GM19238 (cell line): ENCODE results near the gene BTBD18.

ENCODE experiments used
- DNase-seq: peaks from one replicate; pipeline ENCODE4 v3.0.0; 2011; ENCODE audit warnings: low spot score; ENCODE audit not compliant: insufficient read length

BTBD18 gene, protein sequence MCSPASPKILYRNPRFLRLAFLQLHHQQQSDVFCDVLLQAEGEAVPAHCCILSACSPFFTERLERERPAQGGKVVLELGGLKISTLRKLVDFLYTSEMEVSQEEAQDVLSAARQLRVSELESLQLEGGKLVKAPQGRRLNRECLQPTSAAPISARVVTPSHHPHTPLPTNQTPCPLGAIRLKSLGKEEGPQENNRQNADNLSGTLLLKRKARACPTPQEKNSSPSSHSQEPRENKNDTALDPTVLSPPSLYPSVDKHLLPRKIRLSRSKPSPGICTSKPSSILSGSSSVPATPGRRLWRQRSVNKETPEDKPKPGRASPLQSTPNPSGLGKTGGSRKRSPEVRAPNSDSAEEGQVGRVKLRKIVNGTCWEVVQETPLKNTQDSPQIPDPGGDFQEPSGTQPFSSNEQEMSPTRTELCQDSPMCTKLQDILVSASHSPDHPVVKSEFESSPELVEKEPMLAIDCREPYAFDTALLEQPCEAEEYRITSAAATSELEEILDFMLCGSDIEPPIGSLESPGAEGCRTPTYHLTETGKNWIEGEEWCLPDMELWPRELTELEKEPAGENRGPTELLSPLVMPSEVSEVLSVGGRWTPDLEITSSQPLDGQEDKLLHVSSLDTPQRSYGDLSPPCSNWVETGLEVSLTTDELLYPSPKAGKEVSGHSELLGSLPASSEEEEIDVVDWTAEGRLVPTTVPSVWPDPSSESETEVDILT

GRCh38 chr11:57751676-57752253 lies at the start of gene BTBD18:
BTBD18 (minus strand) TSS chr11:57751819; CDS start chr11:57751188, 631 bp downstream.
- no peak for DNase-seq

- no peak for DNase-seq
These were observed 49.5 kb upstream of the BTBD18 start for GRCh38 chr11:57801183-57801485.

DNA sequence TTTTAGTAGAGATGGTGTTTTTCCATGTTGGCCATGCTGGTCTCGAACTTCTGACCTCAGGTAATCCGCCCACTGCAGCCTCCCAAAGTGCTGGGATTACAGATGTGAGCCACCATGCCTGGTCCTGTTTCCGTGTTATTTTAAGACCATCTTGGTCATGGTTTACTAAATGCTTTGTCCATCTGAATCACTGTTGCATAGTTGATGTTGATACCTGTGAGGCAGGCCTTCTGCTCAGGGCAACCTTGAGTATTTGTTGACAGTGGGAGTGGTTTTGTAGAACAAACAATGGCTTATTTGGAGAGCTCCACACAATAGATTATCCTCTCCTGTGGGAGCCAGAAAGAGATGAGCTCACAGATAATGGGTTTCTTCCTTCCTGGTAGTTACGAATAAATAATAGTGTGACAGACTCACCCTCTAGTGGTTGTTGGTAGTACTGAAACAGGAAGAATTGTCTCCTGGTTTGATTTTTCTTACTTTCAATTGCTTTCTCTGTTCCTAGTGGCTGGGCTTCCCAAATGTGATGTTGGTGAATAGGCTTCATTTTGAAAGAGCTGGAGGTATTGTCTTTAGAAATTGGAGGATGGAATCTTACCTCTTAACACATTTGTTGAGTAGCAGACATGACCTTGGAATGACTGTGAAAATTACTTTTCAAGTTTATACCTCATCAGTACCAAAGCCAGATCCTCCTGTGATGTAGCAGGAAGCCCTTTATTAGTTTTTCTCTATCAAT lies 49.0 kb upstream of the BTBD18 start:
- peak; percentile 46 for DNase-seq

- no peak for DNase-seq
These were observed 47.4 kb upstream of the BTBD18 start for GRCh38 chr11:57798905-57799559.

- DNase-seq, result no peak
These were observed 41.9 kb upstream of the BTBD18 start for GRCh38 chr11:57793351-57794115.

GRCh38 chr11:57792870-57793269 lies 41.3 kb upstream of the BTBD18 start:
- DNase-seq, result no peak

- DNase-seq, result peak; percentile 41
These were observed 40.5 kb upstream of the BTBD18 start for GRCh38 chr11:57792060-57792541.

GRCh38 chr11:57791321-57792059 lies 39.9 kb upstream of the BTBD18 start:
- no peak for DNase-seq

DNA sequence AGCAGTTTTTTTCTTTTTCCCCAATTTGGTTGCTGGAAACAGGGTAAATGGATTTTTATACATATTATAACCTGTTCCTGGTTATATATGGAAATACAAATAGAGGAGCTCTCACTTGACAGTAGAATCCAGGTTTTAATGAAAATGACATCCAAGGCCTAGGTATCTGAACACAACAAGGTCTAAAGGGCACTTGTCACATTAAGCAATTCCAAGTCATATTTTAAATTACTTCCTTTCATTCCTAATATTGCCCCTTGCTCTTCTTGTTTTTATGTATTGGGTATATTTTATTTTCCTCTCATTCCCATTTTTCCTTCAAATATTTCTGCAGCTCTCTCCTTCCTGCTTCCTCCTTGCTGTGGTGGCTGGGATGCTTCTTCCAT lies 37.1 kb upstream of the BTBD18 start:
- DNase-seq, result no peak

- peak; percentile 36 for DNase-seq
These were observed 36.5 kb upstream of the BTBD18 start for GRCh38 chr11:57787920-57788702.

- no peak for DNase-seq
These were observed 35.5 kb upstream of the BTBD18 start for GRCh38 chr11:57787006-57787604.

- no peak for DNase-seq
These were observed 34.8 kb upstream of the BTBD18 start for GRCh38 chr11:57786436-57786835.

- DNase-seq, result no peak
These were observed 33.5 kb upstream of the BTBD18 start for GRCh38 chr11:57785072-57785471.

GRCh38 chr11:57781529-57781943 lies 29.9 kb upstream of the BTBD18 start:
- DNase-seq, result no peak

DNA sequence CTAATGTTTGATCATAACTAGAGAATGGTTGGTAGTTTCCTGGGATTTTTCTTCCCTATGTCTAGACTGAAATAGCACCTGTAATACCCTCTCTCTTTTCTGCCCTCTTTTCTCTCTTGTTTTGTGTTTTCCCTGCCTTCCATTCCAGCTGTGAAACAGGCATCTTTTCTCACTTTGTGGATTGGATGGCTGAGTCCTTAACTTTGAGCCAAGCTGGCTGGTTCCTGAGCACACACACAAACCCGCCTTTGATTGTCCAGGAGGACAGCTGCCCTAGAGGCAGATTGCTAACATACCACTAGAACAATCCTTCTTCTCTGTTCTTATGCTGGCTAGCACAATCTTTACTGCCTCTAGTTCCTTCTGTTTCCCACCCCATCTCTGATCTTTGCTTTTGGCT lies 27.7 kb upstream of the BTBD18 start:
- no peak for DNase-seq

- no peak for DNase-seq
These were observed 26.9 kb upstream of the BTBD18 start for GRCh38 chr11:57778318-57779037.

- no peak for DNase-seq
These were observed 26.3 kb upstream of the BTBD18 start for GRCh38 chr11:57777969-57778317.
